Neuronal stem cell (in vitro differentiated cells): ENCODE data around the gene ST6GAL1.
A peak's percentile ranks its signal among the peaks of the same experiment; 100 is the strongest.
"Not testable (repeated sequence)": the region's sequence is repeated elsewhere in the genome, so short reads cannot be mapped to it uniquely, and the experiment has no call there.

Experiments
- DNase-seq: peaks from one replicate; pipeline ENCODE4 v3.0.0-alpha.2; 2013; ENCODE audit warnings: low spot score
- H2AFZ ChIP-seq: one replicate; pipeline ENCODE4 v1.6.1; 2013; ENCODE audit warnings: mild to moderate bottlenecking, low read length, inconsistent platforms
- H2AK5ac ChIP-seq: 2 replicates; pipeline ENCODE4 v1.6.1; 2013; ENCODE audit warnings: low read depth, mild to moderate bottlenecking, inconsistent platforms, low read length, moderate library complexity, mixed read lengths
- H2BK120ac ChIP-seq: 2 replicates; pipeline ENCODE4 v1.6.1; 2013; ENCODE audit warnings: low read depth, mild to moderate bottlenecking, inconsistent platforms, low read length, moderate library complexity, mixed read lengths
- H2BK12ac ChIP-seq: one replicate; pipeline ENCODE4 v1.6.1; 2013; ENCODE audit warnings: low read length, inconsistent platforms
- H2BK15ac ChIP-seq: 2 replicates; pipeline ENCODE4 v1.6.1; 2013; ENCODE audit warnings: mild to moderate bottlenecking, low read length, inconsistent platforms, mixed read lengths
- H2BK5ac ChIP-seq: one replicate; pipeline ENCODE4 v1.6.1; 2013; ENCODE audit warnings: inconsistent platforms, mild to moderate bottlenecking, low read length, moderate library complexity
- H3K14ac ChIP-seq: one replicate; pipeline ENCODE4 v1.6.1; 2013; ENCODE audit warnings: low read length, inconsistent platforms
- H3K18ac ChIP-seq: 2 replicates; pipeline ENCODE4 v1.6.1; 2013; ENCODE audit warnings: low read length, inconsistent platforms
- H3K23ac ChIP-seq: 2 replicates; pipeline ENCODE4 v1.6.1; 2013; ENCODE audit warnings: low read depth, mild to moderate bottlenecking, mixed read lengths, low read length, inconsistent platforms; ENCODE audit not compliant: poor library complexity
- H3K27ac ChIP-seq: replicated peaks from 3 replicates; pipeline ENCODE4 v1.5.1; 2013; ENCODE audit warnings: low read length, inconsistent platforms
- H3K27me3 ChIP-seq, 3 experiments: 2 replicates each; pipeline ENCODE4 v1.6.1; 2013; ENCODE audit warnings: low read length in 3 of 3, mild to moderate bottlenecking in 2 of 3, inconsistent platforms in 1 of 3, low read depth in 1 of 3, mixed read lengths in 1 of 3, moderate library complexity in 1 of 3; ENCODE audit not compliant: control insufficient read depth in 3 of 3, insufficient read depth in 3 of 3
- H3K36me3 ChIP-seq, 2 donors: replicated peaks in 1 of 2; 2 replicates each; pipeline ENCODE4 v1.6.1; 2013; ENCODE audit warnings: low read length in 2 of 2; ENCODE audit not compliant: control insufficient read depth in 2 of 2, insufficient read depth in 2 of 2
- H3K4ac ChIP-seq: 2 replicates; pipeline ENCODE4 v1.6.1; 2013; ENCODE audit warnings: inconsistent platforms, mild to moderate bottlenecking, low read length, moderate library complexity
- H3K4me1 ChIP-seq, 2 donors: 1 replicate in 1 of 2; 2 replicates in 1 of 2; pipeline ENCODE4 v1.6.1; 2013; ENCODE audit warnings: low read length in 2 of 2, low read depth in 1 of 2; ENCODE audit not compliant: control insufficient read depth in 2 of 2, insufficient read depth in 1 of 2
- H3K4me2 ChIP-seq: one replicate; pipeline ENCODE4 v1.6.1; 2013; ENCODE audit warnings: mild to moderate bottlenecking, low read length, inconsistent platforms; ENCODE audit not compliant: insufficient read depth, poor library complexity, severe bottlenecking
- H3K4me3 ChIP-seq, 2 donors: 2 replicates each; pipeline ENCODE4 v1.5.1; 2013; ENCODE audit warnings: low read length in 2 of 2, mild to moderate bottlenecking in 2 of 2, inconsistent platforms in 1 of 2, moderate library complexity in 1 of 2
- H3K79me1 ChIP-seq: one replicate; pipeline ENCODE4 v1.6.1; 2013; ENCODE audit warnings: low read depth, mild to moderate bottlenecking, inconsistent platforms, low read length, moderate library complexity
- H3K9ac ChIP-seq: one replicate; pipeline ENCODE4 v1.6.1; 2013; ENCODE audit warnings: mild to moderate bottlenecking, low read depth, low read length, inconsistent platforms; ENCODE audit not compliant: poor library complexity
- H3K9me3 ChIP-seq, 2 donors: replicated peaks in 1 of 2; 2 replicates each; pipeline versions ENCODE3 to v1.6.1; 2013; ENCODE audit warnings: low read length in 2 of 2, mild to moderate bottlenecking in 2 of 2, inconsistent platforms in 1 of 2, low read depth in 1 of 2, mixed read lengths in 1 of 2, moderate library complexity in 1 of 2; ENCODE audit not compliant: control insufficient read depth in 2 of 2, insufficient read depth in 1 of 2
- H4K8ac ChIP-seq: one replicate; pipeline ENCODE4 v1.6.1; 2013; ENCODE audit warnings: low read depth, mild to moderate bottlenecking, inconsistent platforms, low read length, moderate library complexity
- H4K91ac ChIP-seq: one replicate; pipeline ENCODE4 v1.6.1; 2013; ENCODE audit warnings: low read length, low read depth, mild to moderate bottlenecking, inconsistent platforms; ENCODE audit not compliant: poor library complexity
- WGBS, 2 donors: extraction: QIAGEN DNeasy Blood & Tissue Kit; methylation state at CpG; one replicate each; pipeline ENCODE4 v1.1.7; 2013; ENCODE audit warnings: missing lambda C conversion rate in 2 of 2, mixed read lengths in 1 of 2; ENCODE audit not compliant: insufficient read length in 2 of 2, insufficient replicate concordance in 1 of 2; ENCODE audit errors: extremely low coverage in 2 of 2; 5-methylcytosine and 5-hydroxymethylcytosine counted together

Gene ST6GAL1

GRCh38 chr3:187021748-187022402, 91.5 kb downstream of the ST6GAL1 start:
- H3K36me3 ChIP-seq: peaks cover 0 to 2% of the 10 kb centered on the region in 2 donors
- no peaks in the 10 kb centered on the region for H3K27me3 ChIP-seq
- no peak for DNase-seq
- H3K4me2 ChIP-seq: no peak overlapping the region
- H3K9me3 ChIP-seq: no peaks in the 10 kb centered on the region
- no peak overlapping the region for H3K18ac ChIP-seq
- H4K8ac ChIP-seq: no peak overlapping the region
- H2BK12ac ChIP-seq: no peak overlapping the region
- no peak overlapping the region for H2BK120ac ChIP-seq
- H2BK5ac ChIP-seq: no peak overlapping the region
- no peak overlapping the region for H2AFZ ChIP-seq
- no peak overlapping the region for H2AK5ac ChIP-seq
- no peak overlapping the region for H3K27ac ChIP-seq
- H4K91ac ChIP-seq: no peak overlapping the region
- H3K23ac ChIP-seq: no peak overlapping the region
- WGBS, 2 donors: no CpG with 5 or more reads among the region's 6 CpGs
- peak overlapping the region; percentile 36 for H3K9ac ChIP-seq
- H3K4ac ChIP-seq: no peak overlapping the region
- no peaks in the 10 kb centered on the region for H3K4me1 ChIP-seq
- no peak overlapping the region for H3K4me3 ChIP-seq
- H2BK15ac ChIP-seq: no peak overlapping the region
- no peaks in the 10 kb centered on the region for H3K79me1 ChIP-seq
- H3K14ac ChIP-seq: no peak overlapping the region

DNA sequence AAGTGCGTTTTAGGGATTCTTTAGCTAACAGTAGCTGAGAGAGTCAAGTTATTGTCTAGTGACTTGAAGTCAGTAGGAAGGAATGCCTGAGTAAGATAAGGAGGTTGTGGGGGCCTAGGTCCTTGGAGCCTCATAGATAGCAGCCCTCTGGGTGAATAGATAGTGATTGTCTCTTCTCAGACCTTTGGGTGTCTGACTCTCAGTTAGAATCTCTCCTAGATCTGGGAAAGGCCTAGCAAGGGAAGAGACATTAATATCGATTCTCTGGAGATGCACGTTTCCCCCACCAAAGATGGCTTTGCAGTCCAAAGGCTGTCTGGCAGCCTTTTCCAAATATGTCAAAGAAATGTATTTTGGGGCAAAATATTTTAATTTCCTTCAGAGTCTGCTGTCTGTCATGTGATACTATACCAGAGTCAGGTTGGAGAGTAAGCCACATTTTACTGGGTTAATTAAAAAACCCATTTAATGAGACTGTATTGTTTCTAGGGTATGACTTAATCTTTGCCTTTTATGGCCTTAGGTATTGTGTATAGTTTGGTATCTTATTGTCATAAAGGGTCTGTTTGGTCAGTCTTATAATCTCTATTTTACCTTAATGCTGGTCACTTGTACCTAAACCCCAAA, 92.2 kb downstream of the ST6GAL1 start:
- no peak overlapping the region for H3K23ac ChIP-seq
- no peaks in the 10 kb centered on the region for H3K79me1 ChIP-seq
- no CpG with 5 or more reads among the region's 3 CpGs for WGBS, 2 donors
- H4K8ac ChIP-seq: no peak overlapping the region
- no peak overlapping the region for H2AK5ac ChIP-seq
- no peaks in the 10 kb centered on the region for H3K9me3 ChIP-seq
- H3K9ac ChIP-seq: no peak overlapping the region
- no peak overlapping the region for H2BK5ac ChIP-seq
- no peak overlapping the region for H2BK12ac ChIP-seq
- no peak overlapping the region for H3K27ac ChIP-seq
- H2AFZ ChIP-seq: no peak overlapping the region
- no peak overlapping the region for H3K4me2 ChIP-seq
- no peak overlapping the region for H4K91ac ChIP-seq
- H2BK120ac ChIP-seq: no peak overlapping the region
- peaks cover 0 to 2% of the 10 kb centered on the region in 2 donors for H3K36me3 ChIP-seq
- H3K4me1 ChIP-seq: peaks cover 0 to under 1% of the 10 kb centered on the region in 2 donors
- H3K14ac ChIP-seq: no peak overlapping the region
- H3K27me3 ChIP-seq: no peaks in the 10 kb centered on the region
- H2BK15ac ChIP-seq: no peak overlapping the region
- H3K18ac ChIP-seq: no peak overlapping the region
- no peak overlapping the region for H3K4me3 ChIP-seq
- H3K4ac ChIP-seq: no peak overlapping the region
- DNase-seq: no peak

DNA sequence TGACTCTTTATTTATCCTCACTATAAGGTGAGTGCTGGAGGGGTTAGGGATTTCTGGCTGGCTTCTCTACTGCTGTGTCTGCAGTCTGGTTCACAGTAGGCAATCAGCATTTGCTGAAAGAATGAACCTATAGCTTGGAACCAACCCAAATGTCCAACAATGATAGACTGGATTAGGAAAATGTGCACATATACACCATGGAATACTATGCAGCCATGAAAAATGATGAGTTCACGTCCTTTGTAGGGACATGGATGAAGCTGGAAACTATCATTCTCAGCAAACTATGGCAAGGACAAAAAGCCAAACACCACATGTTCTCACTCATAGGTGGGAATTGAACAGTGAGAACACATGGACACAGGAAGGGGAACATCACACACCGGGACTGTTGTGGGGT, 93.0 kb downstream of the ST6GAL1 start:
- H3K18ac ChIP-seq, H3K4ac ChIP-seq, H3K9ac ChIP-seq, H4K8ac ChIP-seq, H2AFZ ChIP-seq, H3K27me3 ChIP-seq, H3K14ac ChIP-seq, DNase-seq, H2BK120ac ChIP-seq, H3K9me3 ChIP-seq, H3K36me3 ChIP-seq, H2BK12ac ChIP-seq, H4K91ac ChIP-seq, H2BK15ac ChIP-seq, H3K79me1 ChIP-seq, H2AK5ac ChIP-seq, H3K4me2 ChIP-seq, H2BK5ac ChIP-seq, H3K27ac ChIP-seq, H3K23ac ChIP-seq, H3K4me1 ChIP-seq, H3K4me3 ChIP-seq: not testable (repeated sequence)
- WGBS, 2 donors: no CpG with 5 or more reads among the region's 2 CpGs

- no peak overlapping the region for H2BK120ac ChIP-seq
- H2BK12ac ChIP-seq: no peak overlapping the region
- H3K4me1 ChIP-seq: peaks cover 4 to 5% of the 10 kb centered on the region in 2 donors
- H3K9ac ChIP-seq: no peak overlapping the region
- WGBS, 2 donors: no CpG with 5 or more reads among the region's 10 CpGs
- no peak for DNase-seq
- no peak overlapping the region for H2BK5ac ChIP-seq
- no peak overlapping the region for H3K4ac ChIP-seq
- no peak overlapping the region for H3K18ac ChIP-seq
- H3K9me3 ChIP-seq: no peaks in the 10 kb centered on the region
- no peaks in the 10 kb centered on the region for H3K27me3 ChIP-seq
- no peak overlapping the region for H4K91ac ChIP-seq
- no peak overlapping the region for H3K27ac ChIP-seq
- peaks cover 0 to 2% of the 10 kb centered on the region in 2 donors for H3K36me3 ChIP-seq
- H3K79me1 ChIP-seq: peaks cover 2% of the 10 kb centered on the region
- H3K4me3 ChIP-seq: no peak overlapping the region
- H2AK5ac ChIP-seq: no peak overlapping the region
- no peak overlapping the region for H3K4me2 ChIP-seq
- no peak overlapping the region for H3K14ac ChIP-seq
- H3K23ac ChIP-seq: no peak overlapping the region
- no peak overlapping the region for H4K8ac ChIP-seq
- no peak overlapping the region for H2AFZ ChIP-seq
- no peak overlapping the region for H2BK15ac ChIP-seq
Measured at GRCh38 chr3:187024536-187025226, 94.4 kb downstream of the ST6GAL1 start.
